GM18858 (cell line): ENCODE measurements around the gene MTRF1L.
A peak's percentile ranks its signal among the peaks of the same experiment; 100 is the strongest.
"Not testable (repeated sequence)": the region's sequence is repeated elsewhere in the genome, so short reads cannot be mapped to it uniquely, and the experiment has no call there.

ENCODE experiments used
- ATAC-seq: cut with Tn5 transposase; IDR thresholded peaks from one replicate; pipeline ENCODE4 v1.9.1; 2021; ENCODE audit not compliant: unreplicated experiment

Gene MTRF1L

DNA sequence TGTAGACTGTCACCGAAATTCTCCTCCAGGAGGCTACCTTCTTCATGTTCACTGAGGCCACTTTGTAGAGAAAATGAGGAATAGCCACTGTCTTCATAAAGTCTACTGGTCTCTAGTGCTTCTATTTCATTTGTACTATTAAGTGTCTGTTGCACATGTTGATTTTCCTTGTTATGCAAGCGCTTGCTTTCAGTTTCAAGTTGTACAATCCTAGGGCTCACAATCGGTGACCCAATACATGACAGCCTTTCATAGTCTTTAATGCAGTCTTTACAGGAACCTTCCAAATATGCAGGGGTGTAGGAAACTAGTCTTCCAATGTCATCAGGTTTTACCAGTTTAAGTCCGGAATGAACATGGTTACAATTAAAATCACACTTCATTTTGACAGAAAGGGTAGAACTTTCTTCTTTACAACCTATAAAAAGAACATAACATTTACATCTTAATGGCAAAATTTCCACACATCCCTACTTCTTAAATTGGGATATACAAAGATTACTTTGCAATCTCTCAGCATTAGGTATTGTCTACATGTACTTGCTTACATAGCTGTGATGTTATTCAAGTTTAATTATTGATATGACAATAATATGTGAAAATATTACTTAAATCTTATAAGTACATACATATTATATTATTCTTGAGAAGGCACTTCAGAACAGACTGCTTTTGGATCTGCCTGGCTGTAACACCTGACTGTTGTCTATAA lies 27.1 kb downstream of the MTRF1L start:
- ATAC-seq, result peak; percentile 55

DNA sequence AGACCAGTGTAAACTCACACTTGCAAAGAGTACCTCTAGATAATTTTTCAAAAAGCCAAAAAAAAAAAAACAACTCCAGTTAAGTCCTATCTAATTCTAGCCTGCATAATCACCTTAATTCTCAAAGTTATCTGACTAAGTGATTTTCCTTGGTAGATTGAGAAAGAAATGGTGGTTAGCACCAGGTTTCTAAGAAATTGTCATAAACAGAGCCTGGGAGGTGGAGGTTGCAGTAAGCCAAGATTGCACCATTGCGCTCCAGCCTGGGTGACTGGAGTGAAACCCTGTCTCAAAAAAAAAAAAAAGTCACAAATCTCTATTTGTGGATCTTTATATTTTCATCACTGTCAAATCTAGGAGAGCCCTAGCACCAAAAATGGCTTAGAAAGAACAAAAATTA lies 28.6 kb downstream of the MTRF1L start:
- ATAC-seq, result no peak

DNA sequence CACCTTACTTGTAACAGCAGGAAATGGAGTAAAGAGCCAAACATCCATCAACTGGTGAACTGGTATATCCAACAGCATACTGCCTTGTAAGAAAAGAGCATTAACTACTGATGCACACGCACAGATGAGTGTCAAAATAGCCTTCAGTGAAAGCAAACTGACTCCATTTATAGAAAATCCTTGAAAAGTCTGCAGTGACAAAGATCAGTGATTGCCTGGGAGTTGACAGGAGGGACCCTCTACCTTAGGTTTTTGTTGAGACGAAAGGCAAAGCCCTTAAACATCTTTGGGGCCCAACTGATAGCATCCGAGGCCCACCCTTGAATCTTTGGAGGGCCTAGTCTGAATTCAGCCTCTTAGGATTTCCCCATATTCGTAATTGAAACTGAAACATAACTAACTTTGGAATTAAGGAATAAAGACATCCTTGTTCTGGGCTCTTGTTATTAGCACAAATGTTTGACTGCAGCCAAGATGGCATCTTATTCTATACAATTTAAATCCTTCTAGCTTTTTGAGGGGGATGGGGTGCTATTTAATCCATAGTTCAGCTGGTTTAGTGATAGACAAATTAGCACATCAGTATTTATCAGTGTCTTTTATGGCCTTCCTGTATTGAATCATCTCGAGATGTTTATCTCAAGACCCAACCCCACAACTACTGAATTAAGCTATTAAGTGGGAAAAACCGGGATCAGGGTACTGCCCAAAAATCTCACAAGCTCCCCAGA lies 32.7 kb downstream of the MTRF1L start:
- ATAC-seq, result no peak

DNA sequence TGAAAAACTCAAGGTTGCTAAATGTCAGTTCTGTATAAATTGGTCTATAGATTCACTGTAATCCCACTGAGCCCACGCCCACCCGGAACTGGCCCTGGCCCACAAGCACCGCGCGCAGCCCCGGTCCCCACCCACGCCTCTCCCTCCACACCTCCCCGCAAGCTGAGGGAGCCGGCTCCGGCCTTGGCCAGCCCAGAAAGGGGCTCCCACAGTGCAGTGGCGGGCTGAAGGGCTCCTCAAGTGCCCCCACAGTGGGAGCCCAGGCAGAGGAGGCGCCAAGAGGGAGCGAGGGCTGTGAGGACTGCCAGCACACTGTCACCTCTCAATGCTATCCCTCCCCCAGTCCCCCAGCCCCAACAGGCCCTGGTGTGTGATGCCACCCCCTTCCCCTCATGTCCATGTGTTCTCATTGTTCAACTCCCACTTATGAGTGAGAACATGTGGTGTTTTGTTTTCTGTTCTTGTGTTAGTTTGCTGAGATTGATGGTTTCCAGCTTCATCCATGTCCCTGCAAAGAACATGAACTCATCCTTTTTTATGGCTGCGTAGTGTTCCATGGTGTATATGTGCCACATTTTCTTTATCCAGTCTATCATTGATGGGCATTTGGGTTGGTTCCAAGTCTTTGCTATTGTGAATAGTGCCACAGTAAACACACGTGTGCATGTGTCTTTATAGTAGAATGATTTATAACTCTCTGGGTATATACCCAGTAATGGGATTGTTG lies 36.2 kb downstream of the MTRF1L start:
- ATAC-seq, result not testable (repeated sequence)

DNA sequence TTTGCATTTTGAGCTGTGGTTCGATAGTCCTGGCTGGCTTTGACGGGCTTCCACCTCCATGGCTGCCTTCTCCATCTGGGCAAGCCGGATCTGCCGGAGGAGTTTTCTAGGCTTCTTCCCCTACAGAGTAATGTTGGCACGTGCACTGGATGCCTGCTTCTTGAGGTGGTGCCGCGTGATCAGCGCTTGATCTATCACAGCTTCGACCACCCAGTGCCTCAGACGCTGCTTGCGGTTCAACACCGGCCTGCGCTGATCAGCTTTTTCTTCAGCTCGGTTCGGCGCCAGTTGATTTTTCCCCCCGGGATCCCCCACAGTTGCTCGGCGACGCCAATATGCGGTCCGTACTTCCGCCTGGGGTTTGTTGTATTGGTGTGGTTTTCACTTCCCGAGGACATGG lies 43.2 kb downstream of the MTRF1L start:
- no peak for ATAC-seq

DNA sequence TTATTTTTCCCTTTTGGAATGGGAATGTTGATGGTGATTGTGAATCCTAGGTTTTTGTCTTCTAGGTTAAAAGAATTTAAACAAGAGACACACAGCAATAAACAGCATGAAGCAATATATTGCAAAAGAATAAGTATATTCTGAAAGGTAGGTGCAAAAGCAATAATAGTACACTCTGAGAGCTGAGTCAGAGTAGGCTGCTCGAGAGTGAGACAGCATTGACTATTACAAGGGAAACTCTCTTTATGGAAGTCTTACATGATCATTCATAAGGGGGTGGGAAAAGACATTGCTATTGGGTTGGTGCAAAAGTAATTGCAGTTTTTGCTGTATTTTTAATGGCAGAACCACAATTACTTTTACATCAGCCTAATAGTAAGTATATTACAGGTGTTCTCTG lies 44.7 kb downstream of the MTRF1L start:
- ATAC-seq, result no peak

DNA sequence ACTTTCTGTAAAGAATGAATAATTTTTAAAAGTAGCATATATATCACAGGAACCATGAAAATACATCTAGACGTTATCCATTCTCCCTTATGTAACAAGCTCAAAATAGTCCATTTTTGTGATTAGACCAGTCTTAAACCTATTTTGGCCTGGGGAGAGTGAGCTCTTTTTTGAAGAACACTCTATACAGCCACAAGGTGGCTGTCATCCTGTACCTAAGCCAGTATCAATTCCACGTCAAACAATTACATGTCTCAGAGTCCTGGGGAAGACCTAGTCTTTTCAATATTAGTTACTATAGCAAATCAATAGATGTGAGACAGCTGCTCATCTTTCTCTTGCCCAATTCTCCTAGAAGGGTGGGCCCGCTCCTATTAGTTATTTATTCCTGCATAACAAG lies 48.1 kb downstream of the MTRF1L start:
- peak; percentile 52 for ATAC-seq

DNA sequence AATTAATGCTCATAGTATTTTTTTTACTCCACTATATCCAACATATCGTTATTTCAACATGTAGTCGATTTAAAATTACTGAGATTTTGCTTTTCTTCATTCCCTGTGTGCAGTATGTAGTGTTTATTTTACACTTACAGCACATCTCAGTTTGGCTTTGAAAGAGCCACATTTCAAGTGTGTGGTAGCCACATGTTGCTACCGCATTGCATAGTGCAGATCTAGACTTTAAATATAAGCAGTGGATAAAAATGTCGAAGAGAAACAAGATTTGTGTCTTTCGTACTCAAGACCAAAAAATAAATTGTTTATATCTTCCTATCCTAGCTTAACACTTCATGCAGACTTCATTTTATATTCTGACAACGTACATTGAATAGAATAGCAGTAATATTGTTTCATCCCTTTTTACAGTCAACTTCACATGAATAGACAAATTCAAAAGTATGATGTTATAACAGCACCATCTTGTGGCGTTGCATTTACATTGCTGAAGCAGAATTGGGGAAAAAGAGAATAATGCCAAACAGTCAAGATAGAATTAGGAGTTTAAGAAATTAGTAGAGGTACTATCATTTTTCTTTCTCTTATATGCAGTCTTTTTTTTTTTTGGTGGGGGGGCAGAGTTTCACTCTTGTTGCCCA lies 49.5 kb downstream of the MTRF1L start:
- no peak for ATAC-seq

DNA sequence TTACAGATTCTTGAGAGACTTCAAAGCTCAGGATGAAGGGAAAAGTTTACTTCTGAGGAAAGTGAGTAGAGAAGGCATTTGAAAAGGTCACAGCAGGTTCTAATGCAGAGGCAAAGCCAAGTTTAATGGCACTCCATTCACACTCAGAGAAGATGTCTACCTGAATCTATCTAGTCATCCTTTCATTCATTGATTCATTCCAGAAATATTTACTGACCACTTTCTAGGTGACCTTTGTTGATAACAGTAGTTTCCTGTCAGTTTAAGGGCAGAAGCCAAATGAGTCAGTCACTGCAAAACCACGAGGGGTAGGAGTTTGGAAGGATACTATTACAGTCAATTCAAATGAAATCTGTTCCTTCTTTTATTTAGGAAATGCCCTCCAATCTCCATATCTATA lies 50.5 kb downstream of the MTRF1L start:
- ATAC-seq, result no peak

DNA sequence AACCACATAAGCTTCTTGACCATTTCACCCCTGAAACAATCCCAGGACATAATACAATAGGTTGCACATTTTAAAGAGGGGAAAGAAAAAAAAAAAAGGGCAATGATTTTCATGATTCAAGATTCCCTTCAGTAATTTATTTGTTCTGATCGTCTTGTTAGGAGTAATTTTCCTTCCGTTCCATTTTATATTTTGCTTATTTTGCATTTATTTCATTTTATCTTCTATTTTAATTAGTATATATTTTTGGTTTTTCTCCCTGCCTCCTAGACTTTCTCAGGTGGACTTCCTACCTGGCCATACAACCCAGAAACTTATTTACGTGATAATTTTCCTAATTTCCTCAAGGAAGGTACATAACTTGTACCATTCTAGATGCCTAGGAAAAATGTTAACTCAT lies 52.3 kb downstream of the MTRF1L start:
- no peak for ATAC-seq

DNA sequence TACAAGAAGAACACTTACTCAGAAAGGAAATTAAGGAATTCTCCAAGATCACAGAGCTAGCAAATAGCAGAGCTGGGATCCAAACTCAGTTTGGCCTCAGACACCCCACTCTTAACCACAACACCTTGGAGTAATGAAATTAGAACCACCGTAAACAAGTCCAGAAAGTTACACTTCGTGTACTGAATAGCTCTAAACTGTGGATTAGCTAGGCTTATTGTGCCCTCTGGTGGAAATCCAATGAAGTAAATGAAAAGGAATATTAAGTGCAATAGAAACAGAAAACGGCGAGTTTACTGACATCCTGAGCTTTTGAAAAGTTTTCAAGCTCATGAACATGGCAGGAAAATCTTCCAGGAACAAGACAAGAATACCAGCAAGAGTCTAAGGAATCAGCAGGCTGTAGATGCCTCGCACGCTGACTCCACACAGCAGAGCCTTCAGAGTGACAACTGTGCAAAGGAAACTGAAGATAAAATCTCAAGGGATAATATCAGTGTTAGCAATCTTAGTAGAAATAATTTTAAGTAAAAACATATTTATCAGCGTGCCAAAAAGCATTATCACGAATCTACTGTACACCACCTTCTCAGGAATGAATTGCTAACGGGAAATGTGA lies 54.2 kb downstream of the MTRF1L start:
- ATAC-seq, result peak; percentile 75

DNA sequence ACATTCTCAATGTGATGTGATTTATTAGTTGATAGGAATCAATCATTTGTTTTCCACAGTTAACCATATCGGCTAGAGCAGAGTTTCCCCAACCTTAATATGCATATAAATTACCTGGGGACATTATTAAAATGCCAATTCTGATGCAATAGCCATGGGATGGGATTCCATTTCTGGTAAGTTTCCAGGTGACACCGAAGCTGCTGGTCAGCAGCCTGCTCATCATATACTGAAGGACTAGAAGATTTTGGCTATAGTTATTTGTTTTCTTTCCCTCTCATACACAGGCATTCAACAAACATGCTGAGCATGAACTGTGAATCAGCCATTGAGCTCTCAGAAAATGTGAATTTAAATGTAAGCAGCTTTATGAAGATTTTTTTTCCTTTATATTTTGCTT lies 55.5 kb downstream of the MTRF1L start:
- ATAC-seq, result no peak

DNA sequence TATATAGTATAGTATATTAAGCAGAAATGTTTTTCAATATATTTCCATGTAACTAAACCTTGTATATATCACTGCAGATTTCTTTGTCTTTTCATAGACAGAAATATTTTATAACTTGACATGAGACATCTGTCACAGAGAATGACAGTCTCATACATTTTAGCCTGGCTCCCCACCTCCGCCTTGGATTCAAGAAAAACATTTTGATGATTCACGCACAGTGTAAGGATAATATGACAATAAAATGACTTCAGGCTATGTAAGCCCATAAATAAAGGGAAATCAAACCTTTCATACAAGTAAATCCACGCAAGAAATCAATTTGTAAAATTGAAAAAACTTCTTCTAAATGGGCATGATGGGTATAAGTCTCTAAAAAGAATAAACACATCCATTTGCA lies 56.0 kb downstream of the MTRF1L start:
- ATAC-seq, result no peak

DNA sequence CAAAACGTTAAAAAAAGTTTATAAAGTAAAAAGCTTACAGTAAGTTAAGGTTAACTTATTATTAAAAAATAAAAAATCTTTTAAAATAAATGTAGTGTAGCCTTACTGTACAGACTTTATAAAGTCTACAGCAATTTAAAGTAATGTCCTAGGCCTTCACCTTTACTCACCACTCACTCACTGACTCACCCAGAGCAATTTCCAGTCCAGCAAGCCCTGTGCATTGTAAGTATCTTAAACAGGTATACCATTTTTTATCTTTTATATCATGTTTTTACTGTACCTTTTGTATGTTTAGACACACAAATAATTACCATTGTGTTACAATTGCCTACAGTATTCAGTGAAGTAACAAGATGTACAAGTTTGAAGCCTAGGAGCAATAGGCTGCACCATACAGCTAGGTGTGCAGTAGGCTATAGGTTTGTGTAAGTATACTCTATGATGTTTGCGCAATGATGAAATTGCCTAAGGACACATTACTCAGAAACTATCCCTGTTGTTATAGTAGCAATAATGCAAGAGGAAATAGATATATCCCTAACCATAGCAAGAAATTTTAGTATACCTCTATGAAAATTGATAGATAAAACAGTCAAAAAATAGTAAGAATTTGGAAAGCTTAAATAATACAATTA lies 59.1 kb downstream of the MTRF1L start:
- ATAC-seq, result no peak

DNA sequence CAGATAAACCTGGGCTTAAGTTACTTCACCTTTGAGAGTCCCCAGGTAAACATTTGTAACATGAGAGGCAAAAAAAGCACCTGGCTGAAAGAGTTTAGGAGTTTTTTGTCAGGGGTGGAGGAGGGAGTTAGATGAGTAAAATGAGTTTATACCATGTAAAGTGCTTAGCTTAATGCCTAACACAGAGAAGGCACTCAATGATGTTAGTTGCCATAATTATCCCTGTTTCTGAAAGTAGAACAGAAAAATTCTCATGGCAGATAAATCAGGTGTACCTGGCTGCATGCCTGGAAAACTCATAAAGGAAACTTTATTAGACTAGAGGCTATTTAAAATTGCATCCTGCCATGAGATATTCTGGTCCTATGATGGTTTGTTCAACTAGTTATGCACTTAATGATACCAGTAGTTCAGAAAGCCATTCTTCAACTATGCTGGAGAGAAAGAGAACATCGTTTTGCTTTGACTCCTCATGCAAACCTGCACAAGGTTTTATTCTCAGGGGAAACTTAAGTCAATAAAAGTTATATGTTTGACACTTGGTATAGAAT lies 60.1 kb downstream of the MTRF1L start:
- no peak for ATAC-seq

DNA sequence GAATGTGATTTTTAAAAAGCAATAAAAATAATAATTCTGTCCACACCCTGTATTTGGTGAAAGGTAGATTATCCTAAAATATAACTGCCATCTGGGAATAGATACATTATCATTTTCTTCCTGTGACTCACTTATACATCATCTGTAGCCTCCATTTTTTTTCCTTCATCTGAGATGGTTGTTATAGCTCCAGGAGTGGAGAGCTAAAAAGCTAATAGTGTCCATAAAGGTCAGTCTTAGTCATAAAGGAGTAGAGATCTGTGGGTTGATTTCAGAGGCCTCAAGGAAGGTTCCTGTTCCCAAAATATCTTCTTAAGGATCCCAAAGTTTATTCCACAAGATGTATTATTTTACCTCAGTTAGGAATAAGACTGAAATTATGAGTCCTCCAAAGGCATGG lies 60.8 kb downstream of the MTRF1L start:
- ATAC-seq, result no peak
